ENCODE results near the gene KANSL3. TPM values are rescaled to one million over a fixed set of nuclear protein-coding genes. Genes with fewer than 3 reads are reported as not detected.
"Not testable (repeated sequence)": the region's sequence is repeated elsewhere in the genome, so short reads cannot be mapped to it uniquely, and the experiment has no call there.

KANSL3 gene
- total and polyA plus RNA-seq, 9 donors = 28.0 to 55.7 (median 47.0) TPM

- Histone ChIP-seq H3K27me3 (no peaks in the 10 kb centered on the region), H3K4me3 (no peak overlapping the region), H3K4me1 (ENCODE audit: insufficient read depth) (peaks cover 12% of the 10 kb centered on the region), H3K36me3 (no peaks in the 10 kb centered on the region), H3K27ac (no peak overlapping the region), H3K9me3 (no peaks in the 10 kb centered on the region)
- WGBS, 3 donors = 24 to 49% (median 32%) methylated on average over 5 of the region's 5 CpGs
- TF ChIP-seq CTCF (IDR thresholded peaks at IDR 0.05) = no peak
- TF ChIP-seq EP300 (IDR thresholded peaks at IDR 0.05) = no peak
- no peak for TF ChIP-seq POLR2A (IDR thresholded peaks at IDR 0.05)
- intact Hi-C loops (cut with DNase I) = no loop called here
- peak in 1 of 5 donors; percentile 21 for DNase-seq
Observed at GRCh38 chr2:96680561-96681141, 42.5 kb upstream of the KANSL3 start.

GRCh38 chr2:96679848-96680247 is 41.7 kb upstream of the KANSL3 start:
- intact Hi-C loops (cut with DNase I) = loop anchor here in 1 of 4 donors (10.0 kb wide), 1 partner anchor 45 kb away; no protein-coding TSS in a partner anchor
- WGBS, 3 donors = 6 to 16% (median 12%) methylated on average over 9 of the region's 9 CpGs

GRCh38 chr2:96669539-96670215 is 31.6 kb upstream of the KANSL3 start:
- no peaks in the 10 kb centered on the region for H3K4me1 ChIP-seq (ENCODE audit: insufficient read depth)
- no peak overlapping the region for H3K27ac ChIP-seq
- H3K27me3 ChIP-seq = no peaks in the 10 kb centered on the region
- WGBS, 3 donors = 75 to 84% (median 84%) methylated on average over 15 of the region's 15 CpGs
- H3K36me3 ChIP-seq = no peaks in the 10 kb centered on the region
- DNase-seq = peak in 1 of 5 donors; percentile 7
- TF ChIP-seq CTCF (IDR thresholded peaks at IDR 0.05) (no peak), POLR2A (IDR thresholded peaks at IDR 0.05) (no peak), EP300 (IDR thresholded peaks at IDR 0.05) (no peak)
- H3K9me3 ChIP-seq = no peaks in the 10 kb centered on the region
- intact Hi-C loops (cut with DNase I) = loop anchor here in 1 of 4 donors (10.0 kb wide), 1 partner anchor 55 kb away; no protein-coding TSS in a partner anchor
- no peak overlapping the region for H3K4me3 ChIP-seq

More at GRCh38 chr2:96679848-96680247, 41.7 kb upstream of the KANSL3 start:
- Histone ChIP-seq H3K4me3 (no peak overlapping the region), H3K36me3 (no peaks in the 10 kb centered on the region), H3K4me1 (ENCODE audit: insufficient read depth) (peaks cover 5% of the 10 kb centered on the region), H3K27me3 (no peaks in the 10 kb centered on the region), H3K9me3 (no peaks in the 10 kb centered on the region), H3K27ac (no peak overlapping the region)
- no peak for TF ChIP-seq POLR2A (IDR thresholded peaks at IDR 0.05)
- TF ChIP-seq EP300 (IDR thresholded peaks at IDR 0.05) = no peak
- no peak for TF ChIP-seq CTCF (IDR thresholded peaks at IDR 0.05)
- peak in 1 of 5 donors; percentile 20 for DNase-seq

GRCh38 chr2:96668771-96669170 is 30.7 kb upstream of the KANSL3 start:
- Histone ChIP-seq H3K27ac (no peak overlapping the region), H3K27me3 (no peaks in the 10 kb centered on the region), H3K4me1 (ENCODE audit: insufficient read depth) (no peaks in the 10 kb centered on the region), H3K4me3 (no peak overlapping the region), H3K36me3 (no peaks in the 10 kb centered on the region), H3K9me3 (no peaks in the 10 kb centered on the region)
- DNase-seq = peak in 1 of 5 donors; percentile 18
- intact Hi-C loops (cut with DNase I) = no loop called here
- TF ChIP-seq EP300 (IDR thresholded peaks at IDR 0.05) = no peak
- no peak for TF ChIP-seq POLR2A (IDR thresholded peaks at IDR 0.05)
- TF ChIP-seq CTCF (IDR thresholded peaks at IDR 0.05) = no peak
- WGBS, 3 donors = 72 to 90% (median 75%) methylated on average over 11 of the region's 11 CpGs

GRCh38 chr2:96665717-96666116 is 27.6 kb upstream of the KANSL3 start:
- DNase-seq = peak in 1 of 5 donors; percentile 13
- intact Hi-C loops (cut with DNase I); H3K4me1 ChIP-seq (ENCODE audit: insufficient read depth): not testable (repeated sequence)

More at GRCh38 chr2:96665717-96666116, 27.6 kb upstream of the KANSL3 start:
- not testable (repeated sequence) for H3K9me3 ChIP-seq, H3K4me3 ChIP-seq, H3K36me3 ChIP-seq, H3K27me3 ChIP-seq, H3K27ac ChIP-seq
- 84 to 91% (median 90%) methylated on average over 3 of the region's 3 CpGs for WGBS, 3 donors
